NK-92 (cell line): ENCODE data around the gene SMAD5.

ENCODE experiments used
- DNase-seq: peaks from one replicate; lab custom pipeline; 2025; ENCODE audit not compliant: unreplicated experiment; lab: John Stamatoyannopoulos, UW

Gene SMAD5

DNA sequence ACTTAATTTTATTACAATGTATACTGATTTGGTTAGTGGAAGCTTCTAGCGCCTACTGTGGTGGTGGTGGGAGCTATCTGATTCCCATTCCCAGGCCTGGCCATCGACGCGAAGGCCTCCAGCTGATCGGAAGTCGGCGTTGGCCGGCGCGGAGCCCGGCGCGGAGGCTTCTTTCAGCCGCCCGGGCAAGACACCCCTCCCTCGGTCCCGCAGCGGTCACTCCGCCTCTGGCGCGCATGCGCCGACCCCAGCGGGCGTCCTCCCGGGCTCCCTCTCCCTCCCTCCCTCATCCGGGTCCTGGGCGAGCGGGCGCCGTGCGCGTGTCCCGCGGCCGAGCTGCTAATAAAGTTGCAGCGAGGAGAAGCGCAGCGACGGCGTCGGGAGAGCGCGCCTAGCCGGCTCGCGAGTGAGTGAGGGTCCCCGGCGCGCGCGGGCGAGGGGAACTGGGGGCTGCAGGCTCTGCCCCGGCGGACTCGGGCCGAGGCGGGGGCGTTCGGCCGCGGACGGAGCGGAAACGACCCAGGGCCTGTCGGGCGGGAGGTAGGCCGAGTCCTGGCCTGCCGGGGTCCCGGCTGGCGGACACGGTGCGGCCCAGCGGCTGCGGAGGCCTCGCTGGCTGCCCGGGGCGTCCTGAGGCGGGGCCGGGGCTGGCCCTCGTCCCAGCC lies at the start of gene SMAD5:
SMAD5 (plus strand) TSS at position 289 of the 665 bp plus-strand sequence. CDS start 20,916 bp downstream, outside the sequence.
- DNase-seq, result no peak

DNA sequence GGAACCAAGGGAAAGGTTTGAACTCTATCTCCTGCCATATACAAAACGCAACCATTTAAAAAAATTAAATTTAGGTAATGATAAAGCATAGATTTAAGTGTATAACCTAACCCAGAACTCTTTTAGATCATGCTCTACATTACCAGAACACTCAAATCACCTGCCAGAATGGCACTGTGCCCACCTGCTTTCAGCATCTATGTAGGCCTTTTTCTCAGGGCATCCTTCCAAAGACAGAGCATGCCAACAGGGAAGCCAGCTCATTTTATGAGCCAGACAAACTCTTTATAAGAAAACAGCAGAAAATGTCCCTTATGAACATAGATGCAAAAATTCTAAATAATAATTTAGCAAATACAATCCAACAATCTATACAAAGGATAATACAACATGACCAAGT lies 47.9 kb upstream of the SMAD5 start:
- DNase-seq, result no peak

DNA sequence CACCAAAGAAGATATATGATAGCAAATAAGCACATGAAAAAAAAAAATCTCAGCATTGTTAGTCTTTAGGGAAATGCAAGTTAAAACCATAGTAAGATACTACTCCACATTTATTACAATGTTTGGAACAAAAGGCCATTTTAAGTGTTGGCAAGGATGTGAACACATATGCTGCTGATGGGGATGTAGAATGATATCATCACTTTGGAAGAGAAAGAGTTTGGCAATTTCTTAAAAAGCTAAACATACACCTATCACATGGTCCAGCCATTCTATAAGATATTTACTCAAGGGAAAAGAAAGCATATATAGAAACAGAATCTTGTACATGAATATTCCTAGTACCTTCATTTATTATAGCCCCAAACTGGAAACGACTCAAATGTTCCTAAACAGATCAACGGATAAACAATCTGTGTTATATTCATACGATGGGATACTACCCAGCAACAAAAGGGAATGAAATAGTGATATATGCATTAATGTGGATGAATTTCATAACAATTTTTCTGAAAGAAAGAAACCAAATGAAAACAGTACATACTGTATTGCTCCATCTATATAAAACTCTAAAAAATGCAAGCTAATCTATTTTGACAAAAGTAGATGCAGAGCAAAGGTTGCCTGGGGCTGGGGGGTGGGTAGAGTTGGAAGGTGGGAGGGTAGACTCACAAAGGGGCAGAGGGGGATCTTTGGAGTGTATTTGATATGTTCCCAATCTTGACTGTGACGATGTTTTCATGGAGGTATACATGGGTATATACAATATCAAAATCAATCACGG lies 45.7 kb upstream of the SMAD5 start:
- no peak for DNase-seq

- no peak for DNase-seq
These were observed 44.4 kb upstream of the SMAD5 start for GRCh38 chr5:136087961-136088871.

DNA sequence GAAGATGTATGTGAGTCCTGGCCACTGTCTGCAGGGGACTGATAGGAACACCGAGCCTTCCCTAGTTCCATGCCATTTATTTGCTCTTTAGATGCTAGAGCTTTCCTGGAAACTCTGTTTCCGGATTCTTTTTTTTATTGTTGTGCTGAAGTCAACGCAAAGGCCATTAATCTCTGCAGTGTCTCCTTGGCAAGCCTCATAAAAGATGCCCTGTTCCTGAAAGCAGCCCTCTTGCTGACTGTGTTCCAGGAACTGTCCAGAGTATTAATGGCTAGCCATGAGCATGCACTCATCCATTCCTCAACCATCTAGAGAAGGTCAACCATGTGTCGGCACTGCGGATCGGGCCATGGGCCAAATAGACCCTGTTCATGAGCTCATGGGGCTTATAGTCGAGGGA lies 42.9 kb upstream of the SMAD5 start:
- DNase-seq, result no peak

DNA sequence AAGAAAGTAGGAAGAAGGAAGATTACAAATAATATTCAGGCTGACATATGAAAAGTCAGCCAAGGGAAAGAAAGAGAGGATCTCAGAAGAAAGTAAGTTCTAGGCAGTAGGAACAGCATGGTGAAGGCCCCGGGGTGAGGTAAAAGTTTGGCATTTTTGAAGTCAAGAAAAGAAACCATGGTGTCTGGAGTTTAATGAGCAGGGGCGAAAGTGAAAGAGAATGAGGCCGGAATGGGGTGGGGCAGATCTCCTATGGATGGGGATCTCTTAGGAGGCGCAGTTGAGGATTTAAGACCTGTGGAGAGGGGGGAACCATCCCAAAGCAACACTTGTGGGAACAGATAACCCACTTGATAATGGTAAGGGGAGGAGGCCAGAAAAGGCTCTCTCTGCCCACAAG lies 42.3 kb upstream of the SMAD5 start:
- no peak for DNase-seq

DNA sequence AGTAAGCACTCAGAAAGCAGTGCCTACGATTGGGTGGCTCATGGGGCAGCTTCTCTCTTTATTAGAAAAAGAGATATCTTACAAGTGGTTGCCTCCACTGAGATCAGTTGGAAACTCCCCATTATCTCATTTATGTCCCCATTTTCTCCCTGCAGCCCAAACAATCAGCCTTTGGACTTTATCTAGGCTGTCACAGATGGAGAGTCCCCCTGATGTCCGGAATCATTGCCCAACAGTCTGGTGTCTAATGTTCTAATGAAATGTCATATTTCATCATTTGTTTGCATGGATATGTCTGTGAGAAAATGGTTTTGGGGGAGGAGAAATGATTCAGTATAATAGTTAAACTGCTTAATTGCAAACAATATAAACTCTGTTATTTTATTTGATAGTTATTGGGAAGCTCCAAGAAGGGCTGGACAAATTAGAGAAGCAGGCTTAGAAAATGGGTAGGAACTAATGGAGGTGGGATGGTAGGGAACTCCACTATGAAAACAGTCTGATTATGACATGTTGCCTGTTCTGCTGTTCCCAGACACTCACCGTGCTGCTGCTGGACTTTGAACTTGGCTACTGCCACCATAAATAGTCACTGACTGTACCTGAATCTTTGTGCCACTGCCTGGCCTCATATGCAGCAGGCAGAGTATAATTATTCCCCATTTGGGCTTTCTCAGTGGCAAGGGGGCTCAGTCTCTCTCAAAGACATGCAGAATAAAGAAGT lies 38.3 kb upstream of the SMAD5 start:
- DNase-seq, result no peak

GRCh38 chr5:136094913-136095641 lies 37.6 kb upstream of the SMAD5 start:
- no peak for DNase-seq

GRCh38 chr5:136098176-136098575 lies 34.5 kb upstream of the SMAD5 start:
- DNase-seq, result no peak

DNA sequence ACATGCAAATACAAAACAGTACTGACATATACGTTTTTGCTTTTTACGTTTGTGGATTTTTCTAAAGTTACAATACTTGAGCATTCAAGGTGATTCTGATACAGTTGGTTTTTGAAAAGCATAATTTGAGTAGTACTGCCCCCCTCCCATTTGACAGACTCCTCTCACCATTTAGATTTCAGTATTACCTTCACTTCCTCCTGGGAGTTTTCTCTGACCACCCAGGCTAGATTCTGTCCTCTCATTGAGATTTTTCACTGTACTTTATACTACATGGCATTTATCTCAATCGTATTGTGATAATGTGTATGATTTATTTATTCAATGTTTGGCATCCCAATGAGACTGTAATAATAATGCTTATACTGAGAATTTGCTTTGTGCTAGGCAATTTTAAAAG lies 32.8 kb upstream of the SMAD5 start:
- DNase-seq, result no peak

GRCh38 chr5:136101884-136102283 lies 30.8 kb upstream of the SMAD5 start:
- no peak for DNase-seq

- DNase-seq, result no peak
These were observed 29.5 kb upstream of the SMAD5 start for GRCh38 chr5:136103118-136103517.

GRCh38 chr5:136104306-136104965 lies 28.2 kb upstream of the SMAD5 start:
- no peak for DNase-seq

DNA sequence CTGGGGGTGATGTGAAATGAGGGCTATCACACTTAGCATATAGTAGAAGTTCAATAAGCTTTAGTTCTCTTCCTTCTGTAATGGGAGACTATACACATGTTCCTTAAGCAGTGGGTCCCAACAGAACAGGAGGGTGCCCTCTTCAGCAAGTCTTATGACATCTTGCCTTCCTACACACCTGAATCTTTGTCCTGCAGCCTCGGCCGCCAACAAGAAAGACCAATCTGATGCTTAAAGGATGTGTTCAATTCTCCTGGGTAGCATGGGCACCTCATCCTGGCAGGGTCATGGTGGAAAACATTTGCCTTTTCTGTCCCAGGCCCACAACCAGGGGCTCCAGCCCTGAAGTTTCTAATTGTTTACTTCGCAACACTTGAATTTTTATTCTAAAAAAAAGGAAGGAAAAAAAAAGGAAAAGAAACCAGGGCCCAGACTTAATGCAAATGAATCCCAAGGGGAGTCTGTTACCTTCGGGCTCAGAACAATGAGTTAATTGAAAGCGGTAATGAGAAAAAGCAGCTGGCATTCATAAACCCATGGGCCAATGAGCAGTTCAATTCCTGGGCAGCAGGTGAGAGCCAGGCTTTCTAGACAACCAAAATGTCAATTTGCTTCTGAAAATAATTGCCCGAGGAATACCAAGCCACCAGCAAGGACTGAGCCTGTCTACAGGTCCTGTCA lies 26.2 kb upstream of the SMAD5 start:
- DNase-seq, result no peak

DNA sequence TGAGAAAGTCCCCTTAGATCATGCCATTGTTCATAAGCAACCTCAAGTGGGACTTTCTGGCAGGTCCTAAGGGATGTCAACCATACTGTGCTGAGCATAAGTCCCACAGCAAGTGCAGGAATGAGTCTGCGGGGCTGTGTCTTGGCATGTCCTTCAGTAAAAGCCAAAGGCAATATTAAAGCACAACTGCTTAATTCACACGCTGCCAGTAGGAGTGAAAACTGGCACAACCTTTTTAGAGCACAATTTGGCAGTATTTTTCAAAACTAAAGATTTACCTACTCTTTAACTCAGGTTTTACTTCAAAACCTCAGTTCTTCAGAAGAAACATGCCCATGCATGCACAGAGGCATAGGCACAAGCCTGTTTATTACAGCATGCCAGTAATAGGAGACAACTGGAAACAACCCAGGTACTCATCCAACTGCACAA lies 24.4 kb upstream of the SMAD5 start:
- no peak for DNase-seq

- DNase-seq, result no peak
These were observed 23.9 kb upstream of the SMAD5 start for GRCh38 chr5:136108766-136109165.

DNA sequence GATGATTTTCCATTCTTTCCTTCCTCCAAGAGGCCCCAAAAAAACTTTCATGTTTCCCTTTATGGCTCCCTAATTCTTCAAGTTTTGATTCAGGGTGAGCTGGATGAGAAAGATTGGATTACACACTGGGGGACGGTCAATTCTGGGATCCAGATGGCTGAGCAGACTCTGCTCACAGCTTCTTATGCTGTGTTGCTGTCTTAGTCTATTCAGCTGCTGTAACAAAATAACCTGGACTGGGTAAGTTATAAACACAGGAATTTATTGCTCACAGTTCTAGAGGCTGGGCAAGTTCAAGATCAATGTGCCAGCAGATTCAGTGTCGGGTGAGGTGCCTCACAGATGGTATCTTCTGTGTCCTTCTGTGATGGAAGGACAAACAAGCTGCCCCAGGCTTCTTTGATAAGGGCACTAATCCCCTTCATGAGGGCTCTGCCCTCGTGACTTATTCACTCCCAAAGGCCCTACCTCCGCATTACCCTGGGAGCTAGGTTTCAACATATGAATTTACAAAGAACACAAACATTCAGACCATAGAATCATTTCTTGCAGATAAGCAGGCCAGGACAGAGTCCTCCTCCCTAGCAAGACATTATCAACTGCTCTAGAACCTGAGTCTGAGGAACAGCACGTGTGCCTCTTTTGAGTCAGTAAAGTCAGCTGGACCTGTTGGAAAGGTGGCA lies 23.1 kb upstream of the SMAD5 start:
- no peak for DNase-seq

DNA sequence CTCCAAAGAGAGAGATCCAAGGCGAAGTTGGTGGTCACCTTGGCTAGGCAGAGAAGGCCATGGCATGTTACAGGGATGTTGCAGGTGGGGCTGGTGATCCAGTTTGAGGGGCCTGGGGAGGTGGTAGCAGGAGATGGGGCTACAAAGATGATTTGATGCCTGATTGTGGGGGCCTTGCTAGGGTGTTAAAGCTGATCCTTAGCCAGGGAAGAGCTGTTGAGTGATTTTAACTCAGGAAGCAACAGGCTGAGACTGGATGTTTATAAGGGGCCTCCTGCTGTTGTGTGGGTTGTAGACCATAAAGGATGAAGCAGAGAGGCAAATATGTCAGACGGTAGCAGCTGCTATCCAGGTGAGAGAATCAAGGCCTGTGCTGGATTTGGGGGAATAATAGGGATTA lies 19.0 kb upstream of the SMAD5 start:
- no peak for DNase-seq
